Natural killer cell treated with Interleukin-12 subunit alpha and Interleukin-12 subunit beta and Interleukin-15 and Interleukin-18, amount 100 ng/mL, for 72 hours (primary cell): ENCODE measurements around the gene CNNM3. TPM values are rescaled to one million over a fixed set of nuclear protein-coding genes. Genes with fewer than 3 reads are reported as not detected.
"Not testable (repeated sequence)": the region's sequence is repeated elsewhere in the genome, so short reads cannot be mapped to it uniquely, and the experiment has no call there.

Experiments
- ATAC-seq, 2 donors: fragments of 150-1000 bp; cut with Tn5 transposase in 1 of 2; sonication (Bioruptor Pico), chemical (Tn5 transposase) in 1 of 2; 2 replicates each; pipeline ENCODE4 v1.10.0; 2021
- DNase-seq: peaks from one replicate; pipeline ENCODE4 v3.0.0; 2022; ENCODE audit warnings: low spot score
- H3K27ac Mint-ChIP-seq, 2 donors: 1 replicate in 1 of 2; 2 replicates in 1 of 2; pipeline ENCODE4 v1.8.0; 2022; ENCODE audit warnings: mixed read lengths in 2 of 2, mild to moderate bottlenecking in 1 of 2, moderate library complexity in 1 of 2
- H3K27me3 Mint-ChIP-seq, 2 donors: 1 replicate in 1 of 2; 2 replicates in 1 of 2; pipeline ENCODE4 v1.8.0; 2022; ENCODE audit warnings: mixed read lengths in 2 of 2
- H3K36me3 Mint-ChIP-seq: one replicate; pipeline ENCODE4 v1.8.0; 2022; ENCODE audit warnings: mixed read lengths
- H3K4me1 Mint-ChIP-seq, 2 donors: 1 replicate in 1 of 2; 2 replicates in 1 of 2; pipeline ENCODE4 v1.8.0; 2022; ENCODE audit warnings: low read depth in 2 of 2, mixed read lengths in 2 of 2, mild to moderate bottlenecking in 1 of 2
- H3K4me3 Mint-ChIP-seq: one replicate; pipeline ENCODE4 v1.8.0; 2022; ENCODE audit warnings: mixed read lengths
- H3K9me3 Mint-ChIP-seq: 2 replicates; pipeline ENCODE4 v1.8.0; 2022; ENCODE audit warnings: mixed read lengths
- total RNA-seq, 2 donors: library from RNA; stranded (reverse); gene quantifications; one replicate each; pipeline ENCODE4 v1.2.3, GENCODE V29; 2022

CNNM3 gene
- total RNA-seq, 2 donors from 2014 or later: 15.7 to 32.9 TPM

GRCh38 chr2:96789245-96789617, 26.8 kb upstream of the CNNM3 start:
- Mint-ChIP-seq H3K27me3 (no peaks in the 10 kb centered on the region), H3K36me3 (no peaks in the 10 kb centered on the region), H3K9me3 (no peaks in the 10 kb centered on the region), H3K4me3 (no peak overlapping the region), H3K27ac (no peak overlapping the region), H3K4me1 (peaks cover 0 to 2% of the 10 kb centered on the region in 2 donors)
- ATAC-seq: peak in 1 of 2 donors; percentile 28
- DNase-seq: no peak

- no peaks in the 10 kb centered on the region for H3K36me3 Mint-ChIP-seq
- no peaks in the 10 kb centered on the region for H3K27me3 Mint-ChIP-seq
- no peak for DNase-seq
- ATAC-seq: peak; percentile 43 to 48
- H3K4me1 Mint-ChIP-seq: peaks cover 0 to 2% of the 10 kb centered on the region in 2 donors
- no peak overlapping the region for H3K27ac Mint-ChIP-seq
- no peaks in the 10 kb centered on the region for H3K9me3 Mint-ChIP-seq
- no peak overlapping the region for H3K4me3 Mint-ChIP-seq
Observed at GRCh38 chr2:96792772-96793749, 23.0 kb upstream of the CNNM3 start.

GRCh38 chr2:96795076-96795475, 21.0 kb upstream of the CNNM3 start:
- no peaks in the 10 kb centered on the region for H3K4me1 Mint-ChIP-seq
- no peak overlapping the region for H3K4me3 Mint-ChIP-seq
- H3K36me3 Mint-ChIP-seq: no peaks in the 10 kb centered on the region
- H3K9me3 Mint-ChIP-seq: no peaks in the 10 kb centered on the region
- ATAC-seq: no peak
- no peaks in the 10 kb centered on the region for H3K27me3 Mint-ChIP-seq
- no peak overlapping the region for H3K27ac Mint-ChIP-seq
- DNase-seq: no peak

DNA sequence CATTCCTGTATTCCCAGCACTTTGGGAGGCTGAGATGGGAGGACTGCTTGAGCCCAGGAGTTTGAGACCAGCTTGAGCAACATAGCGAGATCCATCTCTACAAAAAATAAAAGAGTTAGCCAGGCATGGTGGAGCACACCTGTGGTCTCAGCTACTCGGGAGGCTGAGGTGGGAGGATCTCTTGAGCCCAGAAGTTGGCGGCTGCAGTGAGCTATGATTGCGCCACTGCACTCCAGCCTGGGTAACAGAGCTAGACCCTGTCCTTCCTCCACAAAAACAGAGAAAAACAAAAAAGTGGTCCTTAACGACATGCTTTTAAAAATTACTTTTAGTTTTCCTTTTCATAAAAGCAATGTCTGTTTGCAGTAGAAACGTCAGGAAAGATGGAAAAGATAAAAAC, 19.6 kb upstream of the CNNM3 start:
- not testable (repeated sequence) for H3K36me3 Mint-ChIP-seq, ATAC-seq, H3K4me3 Mint-ChIP-seq, H3K27me3 Mint-ChIP-seq, H3K4me1 Mint-ChIP-seq, H3K9me3 Mint-ChIP-seq, H3K27ac Mint-ChIP-seq, DNase-seq

DNA sequence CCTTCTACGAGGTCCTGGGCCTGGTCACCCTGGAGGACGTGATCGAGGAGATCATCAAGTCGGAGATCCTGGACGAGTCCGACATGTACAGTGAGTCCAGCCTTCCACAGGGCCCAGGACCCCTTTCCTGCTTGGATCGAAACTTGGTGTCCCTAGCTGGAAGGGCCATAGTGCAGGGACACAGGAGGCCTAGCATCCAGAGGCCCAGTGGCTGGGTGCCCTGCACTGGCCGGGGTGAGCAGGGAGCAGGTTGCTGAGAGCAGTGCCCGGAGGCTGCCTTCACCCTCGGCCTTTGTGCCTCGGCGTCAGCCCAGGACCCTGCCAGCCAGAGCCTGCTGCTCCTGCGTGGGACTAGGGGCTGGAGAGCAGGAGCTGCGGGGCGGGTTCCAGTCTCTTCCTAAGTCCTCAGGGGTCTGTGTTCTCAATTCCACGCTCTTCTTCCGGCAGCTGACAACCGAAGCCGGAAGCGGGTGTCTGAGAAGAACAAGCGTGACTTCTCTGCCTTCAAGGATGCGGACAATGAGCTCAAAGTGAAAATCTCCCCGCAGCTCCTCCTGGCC, 18.9 kb upstream of the CNNM3 start:
- ATAC-seq (no peak), DNase-seq (no peak)
- Mint-ChIP-seq H3K4me3 (no peak overlapping the region), H3K27ac (no peak overlapping the region), H3K36me3 (no peaks in the 10 kb centered on the region), H3K4me1 (no peaks in the 10 kb centered on the region), H3K9me3 (no peaks in the 10 kb centered on the region), H3K27me3 (no peaks in the 10 kb centered on the region)

GRCh38 chr2:96798733-96799622, 17.1 kb upstream of the CNNM3 start:
- H3K27me3 Mint-ChIP-seq: no peaks in the 10 kb centered on the region
- no peaks in the 10 kb centered on the region for H3K4me1 Mint-ChIP-seq
- ATAC-seq: no peak
- H3K27ac Mint-ChIP-seq: no peak overlapping the region
- H3K9me3 Mint-ChIP-seq: no peaks in the 10 kb centered on the region
- no peak overlapping the region for H3K4me3 Mint-ChIP-seq
- no peak for DNase-seq
- H3K36me3 Mint-ChIP-seq: no peaks in the 10 kb centered on the region

DNA sequence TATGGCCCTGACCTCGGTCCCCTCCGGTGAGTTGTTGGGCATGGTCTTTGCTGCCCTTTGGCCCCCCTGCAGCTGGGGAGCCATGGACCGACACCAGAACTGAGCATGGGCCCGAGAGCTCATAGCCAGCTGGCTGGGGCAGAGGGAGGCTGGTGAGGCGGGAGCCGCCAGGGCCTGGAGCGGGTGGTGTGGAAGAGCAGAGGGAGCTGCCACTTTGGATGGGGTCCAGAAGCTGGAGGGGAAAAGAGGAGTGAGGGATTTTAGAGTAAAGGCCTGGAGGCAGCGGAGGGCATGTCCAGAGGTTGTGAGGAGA, 16.5 kb upstream of the CNNM3 start:
- Mint-ChIP-seq H3K4me3 (no peak overlapping the region), H3K27ac (no peak overlapping the region), H3K4me1 (no peaks in the 10 kb centered on the region), H3K36me3 (no peaks in the 10 kb centered on the region), H3K27me3 (no peaks in the 10 kb centered on the region), H3K9me3 (no peaks in the 10 kb centered on the region)
- no peak for ATAC-seq
- DNase-seq: no peak

GRCh38 chr2:96800061-96801004, 15.7 kb upstream of the CNNM3 start:
- H3K27me3 Mint-ChIP-seq: no peaks in the 10 kb centered on the region
- DNase-seq: no peak
- peak; percentile 1 to 30 for ATAC-seq
- no peaks in the 10 kb centered on the region for H3K36me3 Mint-ChIP-seq
- H3K27ac Mint-ChIP-seq: no peak overlapping the region
- no peak overlapping the region for H3K4me3 Mint-ChIP-seq
- no peaks in the 10 kb centered on the region for H3K9me3 Mint-ChIP-seq
- H3K4me1 Mint-ChIP-seq: no peaks in the 10 kb centered on the region

- Mint-ChIP-seq H3K27ac (no peak overlapping the region), H3K4me3 (no peak overlapping the region), H3K36me3 (no peaks in the 10 kb centered on the region), H3K4me1 (peaks cover under 1 to 2% of the 10 kb centered on the region in 2 donors), H3K27me3 (no peaks in the 10 kb centered on the region), H3K9me3 (no peaks in the 10 kb centered on the region)
- DNase-seq (peak; percentile 74), ATAC-seq (peak; percentile 82 to 86)
Observed at GRCh38 chr2:96801005-96801785, 14.9 kb upstream of the CNNM3 start.

- ATAC-seq: peak; percentile 63 to 73
- Mint-ChIP-seq H3K9me3 (no peaks in the 10 kb centered on the region), H3K4me1 (peaks cover 8 to 9% of the 10 kb centered on the region in 2 donors), H3K4me3 (no peak overlapping the region), H3K27ac (no peak overlapping the region), H3K36me3 (no peaks in the 10 kb centered on the region), H3K27me3 (no peaks in the 10 kb centered on the region)
- DNase-seq: no peak
Observed at GRCh38 chr2:96801786-96802595, 14.1 kb upstream of the CNNM3 start.

DNA sequence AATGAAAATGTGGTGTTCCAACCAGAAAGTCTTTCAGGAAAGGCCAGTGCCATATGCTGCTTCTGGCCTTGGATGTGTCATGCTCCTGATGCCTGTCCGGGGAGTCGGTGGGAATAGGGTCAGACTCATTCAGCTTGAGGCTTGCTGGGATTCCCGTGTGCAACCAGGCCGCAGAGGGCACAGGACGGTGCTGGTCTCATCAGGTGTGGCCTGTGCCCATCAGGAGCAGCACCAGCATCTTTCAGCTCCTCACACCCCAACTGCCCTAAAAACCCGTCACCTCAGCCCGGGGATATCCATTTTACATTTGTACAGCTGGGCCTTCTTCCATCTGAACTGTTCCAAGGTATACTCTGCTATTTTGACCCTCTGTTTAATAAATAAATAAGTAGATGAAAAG, 13.3 kb upstream of the CNNM3 start:
- no peak overlapping the region for H3K4me3 Mint-ChIP-seq
- ATAC-seq (no peak), DNase-seq (no peak)
- H3K9me3 Mint-ChIP-seq: no peaks in the 10 kb centered on the region
- H3K36me3 Mint-ChIP-seq: no peaks in the 10 kb centered on the region
- no peak overlapping the region for H3K27ac Mint-ChIP-seq
- H3K27me3 Mint-ChIP-seq: no peaks in the 10 kb centered on the region
- peaks cover 8 to 9% of the 10 kb centered on the region in 2 donors for H3K4me1 Mint-ChIP-seq

GRCh38 chr2:96804986-96805385, 11.1 kb upstream of the CNNM3 start:
- no peak overlapping the region for H3K27ac Mint-ChIP-seq

More at GRCh38 chr2:96804986-96805385, 11.1 kb upstream of the CNNM3 start:
- Mint-ChIP-seq H3K4me3 (no peak overlapping the region), H3K4me1 (peaks cover 8 to 9% of the 10 kb centered on the region in 2 donors), H3K36me3 (no peaks in the 10 kb centered on the region), H3K27me3 (no peaks in the 10 kb centered on the region), H3K9me3 (no peaks in the 10 kb centered on the region)
- DNase-seq (no peak), ATAC-seq (no peak)
